Stromal cell of bone marrow (primary cell): ENCODE data around the gene RASAL2.
"Not testable (repeated sequence)": the region's sequence is repeated elsewhere in the genome, so short reads cannot be mapped to it uniquely, and the experiment has no call there.

Experiments used
- DNase-seq: peaks from one replicate; pipeline ENCODE4 v3.0.0-alpha.2; 2012; ENCODE audit warnings: low read depth

RASAL2 gene

DNA sequence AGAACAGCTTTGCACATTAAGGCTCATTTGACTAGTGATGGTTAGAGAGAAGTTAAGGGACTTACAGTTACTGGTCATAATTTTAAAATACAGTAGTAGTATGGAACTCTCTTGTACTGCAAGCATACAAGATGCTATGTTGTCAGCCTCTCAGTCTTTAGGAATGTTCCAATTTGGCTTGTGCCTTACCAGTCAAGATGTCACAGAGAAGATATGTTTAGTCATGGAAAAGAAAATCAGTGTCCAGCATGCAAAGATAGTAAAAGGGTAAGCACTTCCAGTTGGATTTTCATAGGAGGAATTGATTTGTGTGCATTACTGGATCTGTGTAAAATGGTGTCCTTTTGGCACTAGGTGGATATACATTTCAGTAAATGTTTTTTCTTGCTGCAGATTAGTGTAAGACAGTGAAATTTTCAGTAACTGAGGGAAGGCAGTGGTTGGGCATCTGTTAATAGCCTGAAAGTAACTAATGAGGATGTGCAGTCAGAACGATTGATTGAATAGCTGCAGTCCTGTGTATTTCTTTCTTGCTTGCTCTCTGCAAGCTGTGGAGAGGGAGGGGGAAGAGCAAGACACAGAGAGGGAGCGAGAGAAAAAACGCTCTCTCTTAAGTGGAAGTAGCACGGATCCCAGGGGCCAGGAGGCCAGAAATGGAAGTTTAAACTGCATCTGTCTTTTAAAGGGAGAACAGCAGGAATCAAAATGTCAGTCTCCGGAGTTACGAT, 294.7 kb downstream of the RASAL2 start:
- peak; percentile 25 for DNase-seq

DNA sequence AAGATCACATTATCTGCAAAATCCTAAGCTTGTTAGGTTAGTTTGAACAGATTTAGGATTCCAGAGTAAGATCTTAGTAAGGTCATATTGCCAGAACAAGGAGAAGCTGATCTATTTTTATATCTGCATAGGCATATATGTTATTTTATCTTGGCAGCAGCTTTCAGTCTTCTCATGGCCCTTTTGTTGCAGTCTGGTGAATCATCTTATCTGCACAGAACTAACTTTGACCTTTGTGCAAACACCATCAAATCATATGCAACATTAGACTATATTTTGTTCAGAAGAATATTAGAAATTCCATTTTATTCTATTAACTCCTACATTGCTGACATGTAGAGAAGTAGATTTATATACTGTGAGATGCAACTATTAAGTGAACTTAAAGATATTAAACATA, 295.5 kb downstream of the RASAL2 start:
- DNase-seq, result no peak

DNA sequence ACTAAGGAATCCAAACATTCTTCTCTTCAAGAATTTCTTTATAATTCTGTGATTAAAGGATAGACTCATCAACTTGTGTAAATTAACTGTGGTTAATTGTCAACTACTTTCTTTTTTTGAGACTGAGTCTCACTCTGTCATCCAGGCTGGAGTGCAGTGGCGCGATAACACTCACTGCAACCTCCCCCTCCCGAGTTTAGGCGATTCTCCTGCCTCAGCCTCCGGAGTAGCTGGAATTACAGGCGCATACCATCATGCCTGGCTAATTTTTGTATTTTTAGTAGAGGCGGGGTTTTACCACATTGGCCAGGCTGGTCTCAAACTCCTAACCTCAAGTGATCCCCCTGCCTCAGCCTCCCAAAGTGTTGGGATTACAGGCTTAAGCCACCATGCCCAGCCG, 296.4 kb downstream of the RASAL2 start:
- DNase-seq, result not testable (repeated sequence)

DNA sequence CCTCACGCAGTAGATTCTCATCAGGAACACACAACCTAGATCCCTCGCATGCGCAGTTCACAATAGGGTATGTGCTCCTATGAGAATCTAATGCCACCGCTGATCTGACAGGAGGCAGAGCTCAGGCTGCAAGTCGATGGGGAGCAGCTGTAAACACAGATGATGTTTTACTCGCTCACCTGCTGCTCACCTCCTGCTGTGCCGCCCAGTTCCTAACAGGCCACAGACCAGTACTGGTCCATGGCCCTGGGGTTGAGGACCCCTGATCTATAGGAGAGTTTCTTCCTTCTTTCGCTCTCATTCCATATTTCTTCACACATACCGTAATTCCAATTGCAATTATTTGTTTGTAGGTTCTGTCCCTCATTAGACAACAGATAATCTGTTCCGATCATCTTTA, 299.5 kb downstream of the RASAL2 start:
- no peak for DNase-seq

DNA sequence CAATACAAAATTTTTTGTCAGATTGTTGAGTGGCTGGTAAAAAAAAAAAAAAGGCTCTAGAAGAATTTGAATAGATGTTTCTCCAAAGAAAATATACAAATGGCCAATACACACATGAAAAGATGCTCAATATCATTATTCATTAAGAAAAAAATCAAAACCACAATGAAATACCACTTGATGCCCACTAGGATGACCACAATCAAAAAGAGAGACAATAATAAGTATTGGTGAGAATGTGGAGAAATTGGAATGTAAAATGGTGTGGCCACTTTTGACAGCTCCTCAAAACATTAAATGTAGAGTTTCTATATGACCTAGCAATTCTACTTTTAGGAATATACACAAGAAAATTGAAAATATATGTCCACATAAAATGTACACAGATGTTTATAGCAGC, 302.9 kb downstream of the RASAL2 start:
- no peak for DNase-seq

DNA sequence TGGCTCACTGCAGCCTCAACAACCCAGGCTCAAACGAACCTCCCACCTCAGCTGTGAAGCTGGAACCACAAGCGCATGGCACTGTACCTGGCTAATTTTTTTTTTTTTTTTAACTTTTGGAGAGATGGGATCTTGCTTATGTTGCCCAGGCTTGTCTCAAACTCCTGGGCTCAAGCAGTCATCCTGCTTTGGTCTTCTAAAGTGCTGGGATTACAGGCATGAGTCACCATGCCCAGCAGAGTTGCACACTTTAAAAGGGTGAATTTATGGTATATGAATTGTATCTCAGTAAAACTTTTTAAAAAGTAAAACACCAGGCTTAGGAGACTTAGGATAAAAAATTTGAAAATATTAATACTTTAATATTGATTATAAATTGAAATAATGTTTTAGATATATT, 303.8 kb downstream of the RASAL2 start:
- DNase-seq, result no peak

DNA sequence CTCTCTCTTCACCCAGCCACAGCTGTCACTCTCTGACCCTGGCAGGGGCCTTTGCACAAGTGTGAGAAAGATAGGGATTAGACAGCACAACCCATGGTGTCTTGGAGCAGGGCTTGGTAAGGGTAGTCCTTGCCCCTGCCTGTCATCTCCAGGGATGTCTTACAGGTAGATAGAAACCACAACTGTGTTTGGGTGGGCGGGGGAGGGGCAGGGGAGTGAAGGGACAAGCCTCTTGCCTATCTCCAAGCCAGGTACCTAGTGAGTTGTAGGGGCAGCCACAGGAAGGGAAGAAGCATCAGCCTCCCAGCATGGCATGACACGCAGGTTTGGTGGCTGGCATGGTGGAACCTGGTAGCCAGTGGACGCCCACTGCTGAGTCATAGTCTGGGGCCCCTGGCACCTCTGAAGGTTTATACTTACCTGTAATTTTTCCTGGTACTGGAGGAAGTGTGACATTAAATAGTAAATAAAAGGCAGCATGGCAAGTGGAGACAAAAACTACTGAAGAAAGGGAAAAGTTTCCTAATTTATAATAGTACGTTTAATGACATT, 305.3 kb downstream of the RASAL2 start:
- no peak for DNase-seq

DNA sequence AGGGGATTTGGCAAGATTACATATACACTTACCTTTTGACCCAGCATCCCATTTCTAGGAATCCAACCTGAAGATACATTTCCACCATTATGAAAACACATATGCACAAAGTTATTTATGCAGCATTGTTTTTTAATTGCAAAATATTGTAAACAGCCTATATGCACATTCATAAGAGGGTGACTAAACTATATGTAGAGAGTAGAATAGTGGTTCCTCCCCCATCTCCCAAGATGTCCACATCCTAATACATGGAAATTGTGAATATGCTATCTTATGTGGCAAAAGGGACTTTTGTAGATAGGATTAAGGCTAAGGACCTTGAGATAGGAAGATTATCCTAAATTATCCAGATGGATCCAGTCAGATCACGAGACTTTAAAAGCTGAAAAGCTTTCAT, 311.2 kb downstream of the RASAL2 start:
- no peak for DNase-seq

DNA sequence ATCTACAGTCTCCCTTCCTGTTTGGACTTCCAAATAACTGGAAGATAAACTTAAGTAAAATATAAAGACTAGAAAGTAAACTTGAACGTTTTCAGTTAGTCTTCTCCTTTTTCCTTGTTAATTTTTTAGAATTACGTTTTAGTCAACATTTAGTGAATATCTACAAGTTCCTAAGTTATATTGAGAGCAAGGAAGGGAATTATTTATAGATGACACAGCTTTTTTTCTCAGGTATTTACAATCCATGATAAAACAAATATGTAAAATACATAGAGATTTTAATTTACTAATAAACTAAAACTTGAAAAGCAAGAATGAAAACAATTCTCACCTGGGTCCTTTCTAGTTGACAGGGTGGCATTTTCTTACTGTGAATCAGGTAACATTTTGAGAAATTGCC, 313.3 kb downstream of the RASAL2 start:
- no peak for DNase-seq

DNA sequence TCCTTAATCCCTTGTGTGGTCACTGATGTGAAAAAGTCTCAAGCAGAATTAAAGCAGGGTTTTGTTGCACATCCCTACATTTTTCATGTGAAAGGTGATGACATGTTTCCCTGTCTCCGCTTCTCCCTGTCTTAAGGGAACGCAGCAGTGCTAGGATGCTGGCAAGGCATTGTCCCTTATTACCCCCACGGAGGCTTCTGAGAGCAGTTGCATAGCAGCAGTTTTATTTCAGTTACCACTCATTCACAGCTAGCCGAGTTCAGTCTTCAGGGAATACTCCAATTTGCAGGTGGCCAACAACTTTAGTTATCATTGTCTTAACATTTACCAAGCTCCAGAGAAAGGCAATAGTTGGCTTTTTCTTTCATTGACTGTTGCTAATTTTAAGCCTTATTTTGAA, 313.8 kb downstream of the RASAL2 start:
- no peak for DNase-seq

DNA sequence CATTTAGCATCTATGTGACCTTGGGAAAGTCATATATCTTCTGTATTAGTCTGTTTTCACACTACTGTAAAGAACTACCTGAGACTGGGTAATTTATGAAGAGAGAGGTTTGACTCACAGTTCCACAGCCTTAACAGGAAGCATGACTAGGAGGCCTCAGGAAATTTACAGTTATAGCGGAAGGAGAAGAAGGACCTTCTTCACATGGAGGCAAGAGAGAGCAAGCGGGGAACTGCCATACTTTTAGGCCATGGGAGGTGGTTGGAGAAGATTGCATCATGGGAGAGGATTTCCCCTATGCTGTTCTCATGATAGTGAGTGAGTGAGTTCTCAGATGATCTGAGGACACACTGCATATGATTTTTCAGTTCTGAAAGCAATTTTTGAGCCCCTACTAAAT, 315.0 kb downstream of the RASAL2 start:
- DNase-seq, result no peak

DNA sequence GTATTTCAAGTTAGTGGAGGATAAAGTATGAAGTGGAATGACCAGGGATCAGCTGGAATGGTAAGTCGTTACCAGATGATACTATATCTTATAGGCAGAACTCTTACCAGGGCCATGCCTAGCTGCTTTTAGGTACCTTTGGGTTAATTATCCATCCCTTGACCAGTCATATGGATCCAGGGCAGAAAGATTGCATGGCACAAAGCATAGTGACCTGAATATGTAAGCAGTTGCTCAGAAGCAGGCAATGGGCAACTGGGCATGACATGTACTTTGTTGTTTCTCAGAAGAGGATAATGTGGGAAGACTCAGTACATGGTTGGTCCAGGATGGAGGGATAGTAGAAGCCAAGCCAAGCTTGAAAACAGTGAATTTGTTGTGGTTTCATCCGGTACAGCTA, 315.6 kb downstream of the RASAL2 start:
- no peak for DNase-seq

DNA sequence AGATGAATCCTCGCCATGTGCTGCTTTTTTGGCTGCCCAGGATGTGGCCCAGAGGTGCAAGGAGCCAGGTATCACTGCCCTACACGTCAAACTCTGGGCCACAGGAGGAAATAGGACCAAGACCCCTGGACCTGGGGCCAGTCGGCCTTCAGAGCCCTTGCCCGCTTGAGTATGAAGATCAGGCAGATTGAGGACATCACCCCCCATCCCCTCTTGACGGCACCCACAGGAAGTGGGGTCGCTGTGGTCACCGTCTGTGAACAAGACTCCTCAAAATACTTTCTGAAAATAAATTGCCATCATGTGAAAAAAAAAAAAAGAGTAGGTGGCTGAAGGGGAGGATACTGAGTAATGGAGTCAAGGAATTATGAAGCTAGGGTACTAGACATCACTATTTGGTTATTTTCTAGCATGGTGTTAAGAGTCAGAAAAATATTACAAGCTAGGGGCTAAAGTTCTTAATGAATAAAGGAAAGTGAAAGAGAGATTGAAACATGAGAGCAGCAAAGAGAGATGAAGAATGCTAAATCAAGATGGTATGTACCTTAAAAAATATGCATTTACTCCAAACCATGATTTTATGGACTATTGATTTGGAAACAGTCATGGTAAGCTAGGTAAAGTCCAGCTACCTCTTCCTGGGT, 318.0 kb downstream of the RASAL2 start:
- no peak for DNase-seq

DNA sequence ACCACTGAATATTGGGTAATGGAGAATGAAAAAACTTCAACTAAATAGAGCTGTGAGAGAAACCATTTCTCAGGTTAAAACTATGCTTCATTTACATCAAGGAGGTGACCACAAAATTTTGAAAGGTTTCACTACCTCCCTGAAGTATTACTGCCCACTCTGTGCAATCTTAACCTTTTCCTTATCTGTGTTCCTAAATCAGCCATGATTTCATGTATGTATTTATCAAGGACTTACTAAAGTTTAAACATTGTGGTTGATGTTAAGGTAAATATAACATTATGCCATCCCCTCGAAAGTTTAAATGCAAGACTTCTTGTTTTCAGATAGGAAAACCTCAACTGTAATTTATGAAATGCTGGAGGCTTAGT, 318.5 kb downstream of the RASAL2 start:
- DNase-seq, result no peak

DNA sequence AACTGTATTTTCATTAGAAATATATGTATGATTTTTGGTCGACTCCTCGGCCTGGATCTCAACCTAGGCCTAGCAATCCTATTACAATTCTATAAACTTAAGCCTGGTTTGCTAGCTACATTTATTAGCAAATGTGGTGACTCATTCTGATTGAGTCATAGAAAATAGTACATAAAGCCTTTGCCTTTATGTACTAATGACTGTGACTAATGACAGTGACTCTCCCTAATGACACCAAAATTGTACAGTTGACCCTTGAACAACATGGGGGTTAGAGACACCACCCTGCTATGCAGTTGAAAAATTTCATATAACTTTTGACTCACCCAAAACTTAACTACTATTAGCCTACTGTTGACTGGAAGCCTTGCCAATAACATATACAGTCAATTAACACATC, 324.0 kb downstream of the RASAL2 start:
- peak; percentile 57 for DNase-seq

DNA sequence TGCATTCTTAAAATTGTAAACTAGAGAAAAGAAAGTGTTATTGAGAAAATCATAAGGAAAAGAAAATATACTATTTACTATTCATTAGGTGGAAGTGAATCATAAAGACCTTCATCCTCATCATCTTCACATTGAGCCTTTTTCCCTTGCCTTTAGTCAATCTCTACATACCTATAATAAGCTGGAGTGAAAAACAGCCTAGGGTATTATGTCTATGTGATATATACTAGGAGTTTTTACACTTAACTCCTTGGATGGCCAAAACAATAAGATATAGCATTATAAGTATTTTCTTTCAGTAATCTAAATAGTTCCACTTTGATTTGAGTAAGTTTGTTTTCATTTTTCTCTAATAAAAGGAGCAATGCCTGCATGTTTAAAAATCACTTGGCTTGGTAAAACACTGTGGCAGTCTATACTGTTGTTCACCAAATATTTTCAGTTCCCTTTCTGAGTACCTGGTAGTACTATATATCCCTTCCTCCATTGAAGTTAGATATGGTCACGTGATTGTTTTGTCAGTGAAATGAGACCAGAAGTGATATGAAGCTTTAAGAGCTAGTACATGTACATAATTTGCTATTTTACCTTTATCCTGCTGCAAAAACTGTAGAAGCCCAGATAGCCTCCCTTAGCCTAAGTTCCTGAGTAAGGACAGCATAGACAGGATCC, 324.5 kb downstream of the RASAL2 start:
- DNase-seq, result no peak

DNA sequence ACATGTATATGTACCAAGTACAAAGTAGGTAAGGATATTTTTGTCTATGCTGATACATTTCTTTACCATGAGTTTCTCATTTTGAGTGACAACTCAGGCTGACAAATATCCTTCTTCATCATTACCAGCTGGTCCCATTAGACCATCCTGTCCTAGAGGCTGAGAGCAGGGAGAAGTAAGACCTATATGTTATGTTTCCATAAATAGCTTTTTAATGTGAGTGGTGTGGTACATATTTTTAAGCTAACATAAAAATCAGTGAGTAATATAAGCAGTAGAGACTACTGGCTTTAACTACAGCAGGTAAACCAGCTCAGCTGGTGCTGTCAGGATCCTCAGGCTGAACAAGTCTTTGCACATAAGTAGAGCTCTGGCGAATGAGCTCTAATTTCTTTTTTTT, 340.5 kb downstream of the RASAL2 start:
- no peak for DNase-seq

DNA sequence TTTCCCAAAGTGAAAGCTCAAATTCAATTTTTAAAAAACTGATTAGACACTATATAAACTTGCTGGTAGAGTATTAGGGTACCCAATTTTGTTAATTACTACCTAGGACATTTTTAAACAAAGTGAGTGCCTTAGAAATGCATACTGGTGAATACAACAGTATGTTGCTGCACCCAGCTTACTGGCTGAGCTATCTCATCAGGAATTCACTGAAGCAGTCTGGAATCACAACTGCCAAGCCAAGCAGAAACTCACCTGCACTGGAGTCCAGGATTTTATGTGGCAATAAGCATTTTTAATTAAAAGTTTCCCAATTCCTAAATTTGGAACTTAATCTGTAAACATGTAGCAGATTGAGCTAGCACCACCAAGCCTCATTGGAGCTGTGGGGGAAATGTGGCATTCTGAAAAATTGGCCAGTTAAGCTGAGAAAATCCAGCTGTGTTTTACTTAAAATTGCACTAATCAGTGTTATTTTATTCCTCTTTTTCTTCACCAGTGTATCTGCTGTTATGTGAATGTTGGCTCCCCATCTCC, 341.1 kb downstream of the RASAL2 start:
- no peak for DNase-seq

DNA sequence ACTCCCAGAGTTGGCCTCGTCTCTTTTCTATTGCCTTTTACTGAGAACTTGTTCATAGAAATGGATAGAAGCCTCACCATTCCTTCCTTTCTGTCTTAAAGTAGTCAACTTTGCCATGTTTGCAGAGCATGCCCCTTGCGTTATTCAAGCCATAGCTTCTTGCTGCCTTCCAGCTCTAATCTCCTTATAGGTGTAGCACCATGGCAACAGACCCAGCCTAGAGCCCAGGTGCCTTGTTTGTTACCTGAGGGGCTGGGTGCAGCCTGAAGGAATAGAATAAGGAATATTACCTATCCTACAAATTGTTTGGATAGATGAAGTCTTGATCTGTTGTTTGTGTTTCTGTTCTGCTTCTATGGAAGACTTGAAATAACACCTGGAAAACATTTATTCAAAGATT, 343.0 kb downstream of the RASAL2 start:
- DNase-seq, result no peak

DNA sequence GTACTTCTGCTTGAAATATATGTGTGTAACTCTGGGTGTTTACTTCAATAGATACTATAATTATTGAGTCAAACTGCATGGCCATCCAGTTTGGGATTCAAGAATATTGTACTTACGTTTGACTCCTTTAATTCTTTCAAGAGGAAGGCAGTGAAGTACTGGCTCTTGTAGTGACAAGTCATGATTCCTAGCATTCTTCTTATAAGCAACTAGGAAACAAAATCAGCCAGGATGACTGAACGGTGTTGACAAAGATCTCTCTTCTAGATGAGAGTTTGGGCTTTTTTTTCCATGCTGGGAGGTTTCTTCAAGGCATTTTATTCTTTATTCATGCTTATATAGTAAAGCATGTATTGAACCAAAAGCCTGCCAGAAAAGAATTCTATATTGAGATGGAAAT, 344.5 kb downstream of the RASAL2 start:
- DNase-seq, result no peak

DNA sequence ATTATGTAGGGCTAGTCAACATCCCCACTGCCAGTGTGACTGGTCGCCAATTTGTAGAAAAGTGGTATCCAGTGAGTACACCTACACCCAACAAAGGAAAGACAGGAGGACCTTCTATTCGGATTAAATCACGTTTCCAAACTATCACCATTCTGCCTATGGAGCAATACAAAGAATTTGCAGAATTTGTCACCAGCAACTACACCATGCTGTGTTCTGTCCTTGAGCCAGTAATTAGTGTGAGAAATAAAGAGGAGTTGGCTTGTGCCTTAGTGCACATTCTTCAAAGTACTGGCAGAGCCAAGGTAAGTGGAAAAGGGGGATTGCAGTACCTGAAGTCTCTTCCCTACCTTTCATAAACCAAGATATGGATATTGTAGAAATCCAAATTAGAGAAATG, 349.0 kb downstream of the RASAL2 start:
- DNase-seq, result no peak

DNA sequence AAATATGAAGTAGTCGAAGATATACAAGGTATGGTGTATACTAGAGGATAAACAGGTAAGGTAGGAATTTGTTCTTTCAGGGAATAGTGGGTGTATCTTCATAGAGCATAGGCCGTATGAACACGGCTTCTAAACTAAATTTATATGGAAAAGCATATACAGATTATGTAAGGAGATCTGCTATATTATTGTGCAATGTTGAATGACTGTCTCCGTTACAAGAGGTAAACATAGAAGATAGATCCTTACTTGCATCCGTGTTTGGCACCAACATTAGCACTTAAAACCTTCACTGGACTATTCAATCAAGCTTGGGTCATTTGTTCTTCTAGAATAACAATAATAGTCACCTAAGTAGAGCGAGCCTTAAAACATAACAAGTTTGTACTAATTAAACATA, 357.0 kb downstream of the RASAL2 start:
- DNase-seq, result no peak

DNA sequence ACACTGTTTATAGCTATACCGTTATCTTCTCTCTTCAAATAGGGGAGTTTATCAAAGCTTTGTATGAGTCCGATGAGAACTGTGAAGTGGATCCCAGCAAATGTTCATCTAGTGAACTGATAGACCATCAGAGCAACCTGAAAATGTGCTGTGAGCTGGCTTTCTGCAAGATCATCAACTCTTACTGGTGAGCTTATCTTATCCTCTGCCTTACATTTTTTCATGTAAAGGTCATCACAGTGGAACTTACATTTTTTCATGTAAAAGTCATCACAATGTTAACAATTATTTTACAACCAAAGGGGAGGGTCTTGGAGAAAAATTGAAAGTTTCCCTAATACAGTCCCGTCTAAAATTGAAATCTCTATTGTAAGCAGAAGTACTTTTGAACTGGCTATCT, 357.6 kb downstream of the RASAL2 start:
- DNase-seq, result no peak
